ENCODE data around the gene RAB20.

RAB20 gene

DNA sequence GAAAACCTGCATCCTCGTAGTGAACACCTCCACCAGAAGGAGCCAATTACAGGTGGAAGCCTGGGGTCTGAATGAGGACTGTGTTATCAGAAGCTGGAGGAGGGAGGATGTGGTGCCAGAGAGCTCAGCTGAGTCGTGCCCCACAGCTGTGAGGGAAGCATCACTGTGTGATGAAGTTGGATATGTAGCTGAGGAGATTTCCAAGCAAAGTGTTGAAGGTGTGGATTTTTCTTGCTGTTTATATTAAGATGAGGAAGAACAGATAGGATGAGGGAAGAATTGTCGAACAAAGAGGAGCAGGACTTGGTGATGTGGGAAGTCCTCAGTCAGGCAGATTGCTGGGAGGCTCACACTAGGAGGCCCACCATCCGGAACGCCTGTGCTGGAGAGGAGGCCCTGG, 4.4 kb downstream of the RAB20 start:
- Histone ChIP-seq H2AFZ (ENCODE audit: low read length) (no peak overlapping the region), H3K4me3 (ENCODE audit: low read depth, low read length, poor library complexity, severe bottlenecking) (no peak overlapping the region), H3K27ac (ENCODE audit: low read depth, low read length, poor library complexity, severe bottlenecking) (no peak overlapping the region), H3K9me3 (ENCODE audit: low read length) (no peaks in the 10 kb centered on the region), H3K4me1 (ENCODE audit: insufficient read depth, low read length, severe bottlenecking) (peaks cover 13% of the 10 kb centered on the region), H3F3A (ENCODE audit: insufficient read depth, low read length) (no peaks in the 10 kb centered on the region), H3K27me3 (ENCODE audit: insufficient read depth, low read length) (no peaks in the 10 kb centered on the region; the same call in 1 of the 2 replicates), H4K20me1 (ENCODE audit: insufficient read depth, low read length) (no peaks in the 10 kb centered on the region), H3K79me2 (ENCODE audit: insufficient read depth, low read length) (no peaks in the 10 kb centered on the region), H3K36me3 (ENCODE audit: insufficient read depth, low read length) (no peaks in the 10 kb centered on the region), H3K9me2 (ENCODE audit: low read depth, low read length) (no peaks in the 10 kb centered on the region), H3K4me2 (ENCODE audit: low read length) (no peak overlapping the region), H3K9ac (ENCODE audit: low read length) (no peak overlapping the region)
- TF ChIP-seq, protein P1, sequence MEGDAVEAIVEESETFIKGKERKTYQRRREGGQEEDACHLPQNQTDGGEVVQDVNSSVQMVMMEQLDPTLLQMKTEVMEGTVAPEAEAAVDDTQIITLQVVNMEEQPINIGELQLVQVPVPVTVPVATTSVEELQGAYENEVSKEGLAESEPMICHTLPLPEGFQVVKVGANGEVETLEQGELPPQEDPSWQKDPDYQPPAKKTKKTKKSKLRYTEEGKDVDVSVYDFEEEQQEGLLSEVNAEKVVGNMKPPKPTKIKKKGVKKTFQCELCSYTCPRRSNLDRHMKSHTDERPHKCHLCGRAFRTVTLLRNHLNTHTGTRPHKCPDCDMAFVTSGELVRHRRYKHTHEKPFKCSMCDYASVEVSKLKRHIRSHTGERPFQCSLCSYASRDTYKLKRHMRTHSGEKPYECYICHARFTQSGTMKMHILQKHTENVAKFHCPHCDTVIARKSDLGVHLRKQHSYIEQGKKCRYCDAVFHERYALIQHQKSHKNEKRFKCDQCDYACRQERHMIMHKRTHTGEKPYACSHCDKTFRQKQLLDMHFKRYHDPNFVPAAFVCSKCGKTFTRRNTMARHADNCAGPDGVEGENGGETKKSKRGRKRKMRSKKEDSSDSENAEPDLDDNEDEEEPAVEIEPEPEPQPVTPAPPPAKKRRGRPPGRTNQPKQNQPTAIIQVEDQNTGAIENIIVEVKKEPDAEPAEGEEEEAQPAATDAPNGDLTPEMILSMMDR (IDR thresholded peaks at IDR 0.05; ENCODE audit: low read length), result no peak
- no peak for TF ChIP-seq EZH2 (IDR thresholded peaks at IDR 0.05; ENCODE audit: borderline replicate concordance, low read length)

DNA sequence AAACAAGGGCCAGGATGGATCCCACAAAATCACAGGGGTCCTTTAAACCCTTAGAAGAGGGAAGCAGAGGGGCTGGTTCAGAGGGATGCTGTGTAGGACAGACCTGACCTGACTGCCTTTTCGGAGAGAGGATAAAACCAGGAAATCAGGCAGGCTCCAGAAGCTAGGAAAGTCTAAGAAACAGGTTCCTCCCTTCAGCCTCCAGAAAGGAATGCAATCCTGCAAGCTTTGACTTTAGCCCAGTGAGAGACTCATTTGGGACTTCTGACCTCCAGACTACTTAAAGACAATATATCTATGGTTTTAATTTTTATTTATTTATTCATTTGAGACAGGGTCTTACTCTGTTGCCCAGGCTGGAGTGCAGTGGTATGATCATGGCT, 5.3 kb downstream of the RAB20 start:
- no peaks in the 10 kb centered on the region for H3K9me2 ChIP-seq (ENCODE audit: low read depth, low read length)
- TF ChIP-seq, protein P1 (IDR thresholded peaks at IDR 0.05; ENCODE audit: low read length), result no peak
- H3K4me1 ChIP-seq (ENCODE audit: insufficient read depth, low read length, severe bottlenecking), result peaks cover 13% of the 10 kb centered on the region
- no peaks in the 10 kb centered on the region for H3K9me3 ChIP-seq (ENCODE audit: low read length)
- H3K9ac ChIP-seq (ENCODE audit: low read length), result no peak overlapping the region
- no peak overlapping the region for H2AFZ ChIP-seq (ENCODE audit: low read length)
- H3K36me3 ChIP-seq (ENCODE audit: insufficient read depth, low read length), result no peaks in the 10 kb centered on the region
- no peak overlapping the region; the same call in 1 of the 2 replicates for H3K4me2 ChIP-seq (ENCODE audit: low read length)
- H3K79me2 ChIP-seq (ENCODE audit: insufficient read depth, low read length), result no peaks in the 10 kb centered on the region
- no peaks in the 10 kb centered on the region for H3F3A ChIP-seq (ENCODE audit: insufficient read depth, low read length)
- H4K20me1 ChIP-seq (ENCODE audit: insufficient read depth, low read length), result no peaks in the 10 kb centered on the region
- H3K4me3 ChIP-seq (ENCODE audit: low read depth, low read length, poor library complexity, severe bottlenecking), result no peak overlapping the region
- H3K27me3 ChIP-seq (ENCODE audit: insufficient read depth, low read length), result no peaks in the 10 kb centered on the region
- H3K27ac ChIP-seq (ENCODE audit: low read depth, low read length, poor library complexity, severe bottlenecking), result no peak overlapping the region

DNA sequence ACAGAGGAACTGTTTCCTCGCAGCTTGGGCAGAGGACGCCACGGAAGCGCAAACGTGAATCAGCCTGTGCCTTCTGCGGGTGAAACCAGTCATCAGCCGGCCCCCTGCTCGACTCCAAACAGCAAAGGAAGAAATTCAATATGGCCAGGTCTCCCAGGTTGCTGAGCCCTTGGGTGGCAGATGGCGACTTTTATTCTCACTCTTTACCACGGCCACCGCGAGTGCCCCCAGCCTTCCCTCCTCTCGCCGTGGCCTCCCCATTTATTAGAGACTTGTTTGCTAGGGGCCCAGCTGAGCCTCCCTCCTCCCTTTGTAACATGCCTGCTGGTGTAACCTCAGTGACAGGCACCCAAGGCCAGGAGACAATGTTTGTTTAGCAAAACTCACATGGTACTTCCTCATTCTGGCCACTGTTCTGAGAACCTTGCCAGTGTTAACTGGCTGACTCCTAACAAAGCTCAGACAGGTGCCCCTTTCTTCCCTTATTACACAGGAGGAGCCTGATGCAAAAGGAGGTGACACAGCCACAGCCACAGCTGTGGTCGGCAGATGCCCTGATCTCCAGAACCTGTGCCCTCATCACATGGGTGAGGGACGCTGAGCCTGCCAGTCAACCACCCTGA, 5.8 kb downstream of the RAB20 start:
- H3K27ac ChIP-seq (ENCODE audit: low read depth, low read length, poor library complexity, severe bottlenecking), result no peak overlapping the region
- TF ChIP-seq, protein P1 (IDR thresholded peaks at IDR 0.05; ENCODE audit: low read length), result no peak
- TF ChIP-seq EZH2 (IDR thresholded peaks at IDR 0.05; ENCODE audit: borderline replicate concordance, low read length), result no peak
- H3K4me1 ChIP-seq (ENCODE audit: insufficient read depth, low read length, severe bottlenecking), result peaks cover 13% of the 10 kb centered on the region
- H3K36me3 ChIP-seq (ENCODE audit: insufficient read depth, low read length), result no peaks in the 10 kb centered on the region
- H3K9ac ChIP-seq (ENCODE audit: low read length), result no peak overlapping the region
- no peaks in the 10 kb centered on the region for H4K20me1 ChIP-seq (ENCODE audit: insufficient read depth, low read length)
- H2AFZ ChIP-seq (ENCODE audit: low read length), result no peak overlapping the region
- no peaks in the 10 kb centered on the region for H3K9me3 ChIP-seq (ENCODE audit: low read length)
- H3K9me2 ChIP-seq (ENCODE audit: low read depth, low read length), result no peaks in the 10 kb centered on the region
- H3K27me3 ChIP-seq (ENCODE audit: insufficient read depth, low read length), result no peaks in the 10 kb centered on the region
- no peak overlapping the region; the same call in 1 of the 2 replicates for H3K4me2 ChIP-seq (ENCODE audit: low read length)
- no peak overlapping the region for H3K4me3 ChIP-seq (ENCODE audit: low read depth, low read length, poor library complexity, severe bottlenecking)
- H3F3A ChIP-seq (ENCODE audit: insufficient read depth, low read length), result no peaks in the 10 kb centered on the region
- no peaks in the 10 kb centered on the region for H3K79me2 ChIP-seq (ENCODE audit: insufficient read depth, low read length)
